K562 (cell line): Measurements from ENCODE around the gene TMEM69. TPM values are rescaled to one million over a fixed set of nuclear protein-coding genes. Genes with fewer than 3 reads are reported as not detected.

Experiments
- ATAC-seq: fragments of 200-7000 bp; cut with Tn5 transposase; 3 replicates; pipeline ENCODE4 v1.9.1; 2020; ENCODE audit warnings: moderate library complexity
- BruUV-seq: library from RNA; stranded (reverse); fragments of 400-500 nt; replicated peaks from 2 replicates; lab custom pipeline; 2021; lab: Mats Ljungman, UMichigan
- CTCF ChIA-PET: fragments of 300-600 bp; formaldehyde crosslinking; extraction: SDS; loops from one replicate; lab custom pipeline; 2021; ENCODE audit warnings: low intra/inter-chr PET ratio; lab: Yijun Ruan, JAX
- POLR2A ChIA-PET: fragments of 300-600, 350-650 bp; sonication (Branson Sonifier 250); formaldehyde crosslinking; extraction: SDS; loops from one replicate; lab custom pipeline; 2021; ENCODE audit warnings: antibody characterized with exemption, inconsistent platforms; lab: Yijun Ruan, JAX
- DNase-seq, 4 experiments: peaks; one replicate each; pipeline versions ENCODE4 v3.0.0 to v3.0.0-alpha.2; 2011 to 2018; ENCODE audit warnings: low spot score in 3 of 4, mixed read lengths in 3 of 4; ENCODE audit errors: extremely low read depth in 1 of 4
- FAIRE-seq: peaks from 2 replicates; lab custom pipeline; 2011; peaks lifted over from hg19 to GRCh38; lab: Jason Lieb, UNC
- H2AFZ ChIP-seq: 2 replicates; pipeline ENCODE4 v1.6.0; 2011; ENCODE audit warnings: low read depth, low read length, control low read depth, inconsistent platforms
- H3K27ac ChIP-seq: fragments of 200-600 bp; 3 replicates; pipeline ENCODE4 v1.8.0; 2011; ENCODE audit warnings: low read depth, mild to moderate bottlenecking, control low read depth, inconsistent platforms, low read length, moderate library complexity, mixed read lengths; ENCODE audit errors: extremely low read depth
- H3K27me3 ChIP-seq, 2 experiments: fragments of 300-600 bp in 1 of 2; 2 replicates in 1 of 2; 3 replicates in 1 of 2; pipeline versions ENCODE4 v1.6.0 to v1.8.0; 2011; ENCODE audit warnings: inconsistent platforms in 2 of 2, low read length in 2 of 2, mild to moderate bottlenecking in 1 of 2, mixed read lengths in 1 of 2, moderate library complexity in 1 of 2; ENCODE audit not compliant: control insufficient read depth in 2 of 2, insufficient read depth in 2 of 2
- H3K36me3 ChIP-seq: fragments of 300-600 bp; 3 replicates; pipeline ENCODE4 v1.8.0; 2011; ENCODE audit warnings: mild to moderate bottlenecking, low read length, inconsistent platforms; ENCODE audit not compliant: control insufficient read depth, insufficient read depth
- H3K4me1 ChIP-seq, 2 experiments: fragments of 200-600 bp in 1 of 2; replicated peaks in 1 of 2; 2 replicates in 1 of 2; 3 replicates in 1 of 2; pipeline versions ENCODE4 v1.5.1 to v1.8.0; 2011; ENCODE audit warnings: inconsistent platforms in 2 of 2, low read length in 2 of 2, mild to moderate bottlenecking in 1 of 2, mixed read lengths in 1 of 2, moderate library complexity in 1 of 2; ENCODE audit not compliant: control insufficient read depth in 2 of 2, insufficient read depth in 2 of 2
- H3K4me2 ChIP-seq: 2 replicates; pipeline ENCODE4 v1.6.1; 2011; ENCODE audit warnings: low read length, control low read depth, inconsistent platforms, mixed read lengths; ENCODE audit not compliant: insufficient read depth
- H3K4me3 ChIP-seq: fragments of 200-600 bp; sonication (generic), shearing (Covaris generic); 2 replicates; pipeline ENCODE4 v1.5.1; 2016; ENCODE audit warnings: control low read depth, inconsistent platforms
- H3K79me2 ChIP-seq: fragments of 200-600 bp; 3 replicates; pipeline ENCODE4 v1.8.0; 2011; ENCODE audit warnings: low read length, inconsistent platforms; ENCODE audit not compliant: control insufficient read depth, insufficient read depth
- H3K9ac ChIP-seq, 2 experiments: 2 replicates each; pipeline versions ENCODE4 v1.6.0 to v1.6.1; 2011; ENCODE audit warnings: low read depth in 2 of 2, low read length in 2 of 2, control low read depth in 1 of 2, inconsistent platforms in 1 of 2, mild to moderate bottlenecking in 1 of 2, mixed read lengths in 1 of 2; ENCODE audit not compliant: insufficient read depth in 1 of 2
- H3K9me1 ChIP-seq: one replicate; pipeline ENCODE4 v1.6.0; 2011; ENCODE audit warnings: inconsistent platforms, mild to moderate bottlenecking, low read length, moderate library complexity; ENCODE audit not compliant: control insufficient read depth, insufficient read depth
- H3K9me3 ChIP-seq: replicated peaks from 2 replicates; pipeline ENCODE4 v1.5.1; 2011; ENCODE audit warnings: low read depth, low read length, inconsistent platforms; ENCODE audit not compliant: control insufficient read depth, insufficient read depth
- H4K20me1 ChIP-seq: replicated peaks from 2 replicates; pipeline ENCODE4 v1.6.1; 2011; ENCODE audit warnings: low read length, inconsistent platforms, mixed read lengths; ENCODE audit not compliant: control insufficient read depth, insufficient read depth
- BACH1 ChIP-seq: fragments of 200-800 bp; sonication (Bioruptor generic); IDR thresholded peaks from 2 replicates; pipeline ENCODE4 v1.6.1; 2016; ENCODE audit warnings: missing genetic modification characterization, missing compliant biosample characterization
- FOSL1 ChIP-seq: fragments of 200-800 bp; sonication (Bioruptor generic); conservative IDR thresholded peaks from 2 replicates; pipeline ENCODE4 v1.6.1; 2016; ENCODE audit warnings: missing genetic modification characterization, missing compliant biosample characterization
- RBFOX2 ChIP-seq: fragments of 200-400 bp; formaldehyde crosslinking; IDR thresholded peaks from 2 replicates; pipeline ENCODE4 v1.6.1; 2017; ENCODE audit warnings: low read depth, mild to moderate bottlenecking, low read length, moderate library complexity
- SMARCA4 ChIP-seq: fragments of 450-650 bp; IDR thresholded peaks from 2 replicates; pipeline ENCODE4 v1.6.1; 2016
- SRSF1 ChIP-seq: fragments of 200-400 bp; formaldehyde crosslinking; IDR thresholded peaks from 2 replicates; pipeline ENCODE4 v1.6.1; 2017; ENCODE audit warnings: mild to moderate bottlenecking, low read depth, low read length, moderate library complexity
- TCFL5 ChIP-seq: fragments of 250-450 bp; sonication (Bioruptor Pico); conservative IDR thresholded peaks from 2 replicates; pipeline ENCODE4 v1.6.1; 2021; ENCODE audit warnings: mild to moderate bottlenecking, moderate library complexity, matching md5 sums
- ZC3H11A ChIP-seq: IDR thresholded peaks from 2 replicates; pipeline ENCODE4 v1.6.1; 2012; ENCODE audit warnings: low read depth, low read length, improper control_type of control experiment
- ZKSCAN3 ChIP-seq: fragments of 250-450 bp; sonication (Bioruptor Pico); IDR thresholded peaks from 2 replicates; pipeline ENCODE4 v1.4.0; 2020
- WGBS: fragments of 100-300 bp; shearing (Covaris generic); methylation state at CpG from one replicate; pipeline ENCODE4 v1.1.6; 2016; ENCODE audit warnings: low coverage, mixed read lengths; ENCODE audit not compliant: insufficient coverage; ENCODE audit errors: missing lambda C conversion rate; 5-methylcytosine and 5-hydroxymethylcytosine counted together
- in situ Hi-C: fragments of 300-500 bp; cut with MboI; formaldehyde crosslinking; loops from 4 replicates; pipeline ENCODE4 v1.15.0; 2018; ENCODE audit warnings: inconsistent platforms, mixed read lengths
- intact Hi-C: fragments of 100-400 bp; cut with micrococcal nuclease; formaldehyde crosslinking; loops from 2 replicates; pipeline ENCODE4 v1.14.2; 2022
- polyA plus RNA-seq, 8 experiments: library from polyadenylated mRNA; depleted of rRNA in 4 of 8; stranded (reverse) in 5 of 8; unstranded in 3 of 8; fragments of >200 nt; fragmentation: Nextera tagmentation in 2 of 8; fragmentation: Illumina TruSeq in 1 of 8; extraction: Ambion mirVana in 2 of 8; extraction: Trizol in 1 of 8; gene quantifications; 2 replicates each; pipeline versions ENCODE4 v1.2.1 to v1.2.3, GENCODE V29; 2011 to 2014; ENCODE audit warnings: inconsistent platforms in 1 of 8, missing spikeins in 1 of 8
- total RNA-seq, 7 experiments: library from RNA; depleted of rRNA in 6 of 7; stranded (reverse); fragments of >200 nt in 6 of 7; fragmentation: Illumina TruSeq in 2 of 7; extraction: Trizol in 2 of 7; gene quantifications; 2 replicates each; pipeline versions ENCODE4 v1.2.1 to v1.2.3, GENCODE V29; 2011 to 2021; ENCODE audit warnings: low replicate concordance in 1 of 7
- TF ChIP-seq, protein P1 (sequence below): fragments of 200-800 bp; sonication (Bioruptor generic); IDR thresholded peaks from 2 replicates; pipeline ENCODE4 v1.6.1; 2017; ENCODE audit warnings: missing genetic modification characterization, missing compliant biosample characterization

TMEM69 gene
- total and polyA plus RNA-seq, 9 of the 15 experiments (the other 6 are each of a cell fraction or from before 2014, with no cell fraction given): 47.3 to 248 (median 103) TPM

GRCh38 chr1:45684402-45684801 lies 3.6 kb upstream of the TMEM69 start:
- Histone ChIP-seq H3K4me3 (peak overlapping the region; percentile 87), H3K9ac (peak overlapping the region in 1 of 2 experiments; percentile 99; a peak in 2 of 4 replicates), H3K4me2 (0 out of 2 replicates have a peak overlapping the region, but pooled peaks have one; percentile 95), H3K4me1 (peaks cover 18 to 31% of the 10 kb centered on the region in 2 experiments), H3K27ac (no peak overlapping the region; the same call in 2 of the 3 replicates), H3K9me3 (no peaks in the 10 kb centered on the region), H3K27me3 (no peaks in the 10 kb centered on the region), H2AFZ (no peak overlapping the region), H3K9me1 (no peaks in the 10 kb centered on the region), H4K20me1 (peaks cover 21% of the 10 kb centered on the region), H3K36me3 (peaks cover 15% of the 10 kb centered on the region; the same call in 2 of the 3 replicates), H3K79me2 (peaks cover 96% of the 10 kb centered on the region)
- intact Hi-C loops (no loop called here), in situ Hi-C loops (no loop called here)
- DNase-seq: no peak
- BruUV-seq: no TSS peak
- TF ChIP-seq BACH1 (tag) (0 out of 2 replicates have a peak, but pooled peaks have one; percentile 31), SMARCA4 (0 out of 2 replicates have a peak, but pooled peaks have one; percentile 5), ZKSCAN3 (CRISPR knock-in tag) (no peak), TCFL5 (CRISPR knock-in tag) (no peak), RBFOX2 (0 out of 2 replicates have a peak, but pooled peaks have one; percentile 22), ZC3H11A (no peak), SRSF1 (no peak), FOSL1 (tag) (0 out of 2 replicates have a peak, but pooled peaks have one; percentile 1)
- TF ChIP-seq, protein P1, sequence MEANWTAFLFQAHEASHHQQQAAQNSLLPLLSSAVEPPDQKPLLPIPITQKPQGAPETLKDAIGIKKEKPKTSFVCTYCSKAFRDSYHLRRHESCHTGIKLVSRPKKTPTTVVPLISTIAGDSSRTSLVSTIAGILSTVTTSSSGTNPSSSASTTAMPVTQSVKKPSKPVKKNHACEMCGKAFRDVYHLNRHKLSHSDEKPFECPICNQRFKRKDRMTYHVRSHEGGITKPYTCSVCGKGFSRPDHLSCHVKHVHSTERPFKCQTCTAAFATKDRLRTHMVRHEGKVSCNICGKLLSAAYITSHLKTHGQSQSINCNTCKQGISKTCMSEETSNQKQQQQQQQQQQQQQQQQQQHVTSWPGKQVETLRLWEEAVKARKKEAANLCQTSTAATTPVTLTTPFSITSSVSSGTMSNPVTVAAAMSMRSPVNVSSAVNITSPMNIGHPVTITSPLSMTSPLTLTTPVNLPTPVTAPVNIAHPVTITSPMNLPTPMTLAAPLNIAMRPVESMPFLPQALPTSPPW: 0 out of 2 replicates have a peak, but pooled peaks have one; percentile 22
- ChIA-PET POLR2A (interaction anchor here (0.8 to 3.8 kb wide), 4 partner anchors 12 to 50 kb away, joined by 3 to 40 read pairs (median 4); no protein-coding TSS in a partner anchor), CTCF (no interaction called here)
- no peak for FAIRE-seq
- no peak for ATAC-seq
- 4% methylated on average over 2 of the region's 2 CpGs for WGBS
